NCI-H187 (cell line): ENCODE measurements around the gene MANEA.
A peak's percentile ranks its signal among the peaks of the same experiment; 100 is the strongest.
"Not testable (repeated sequence)": the region's sequence is repeated elsewhere in the genome, so short reads cannot be mapped to it uniquely, and the experiment has no call there.

ENCODE experiments used
- DNase-seq, 2 experiments: peaks; one replicate each; lab custom pipeline; 2025; lab: John Stamatoyannopoulos, UW

Gene MANEA

GRCh38 chr6:95577304-95578105, at the start of gene MANEA:
TSS of gene MANEA (plus strand) at chr6:95577535. CDS start at chr6:95586440, 8,905 bp downstream.
- peak; percentile 64 to 78 for DNase-seq

GRCh38 chr6:95529762-95530161, 47.6 kb upstream of the MANEA start:
- no peak for DNase-seq

GRCh38 chr6:95530176-95530819, 47.0 kb upstream of the MANEA start:
- no peak for DNase-seq

- DNase-seq = no peak
Measured at GRCh38 chr6:95543798-95544197, 33.5 kb upstream of the MANEA start.

GRCh38 chr6:95544517-95545225, 32.7 kb upstream of the MANEA start:
- no peak for DNase-seq

- no peak for DNase-seq
Measured at GRCh38 chr6:95545226-95545625, 32.1 kb upstream of the MANEA start.

GRCh38 chr6:95545686-95546085, 31.6 kb upstream of the MANEA start:
- peak; percentile 28 to 45 for DNase-seq

- DNase-seq = no peak
Measured at GRCh38 chr6:95546148-95546547, 31.2 kb upstream of the MANEA start.

- DNase-seq = no peak
Measured at GRCh38 chr6:95547043-95547442, 30.3 kb upstream of the MANEA start.

GRCh38 chr6:95548188-95548786, 29.0 kb upstream of the MANEA start:
- no peak for DNase-seq

GRCh38 chr6:95551678-95552324, 25.5 kb upstream of the MANEA start:
- DNase-seq = no peak

- no peak for DNase-seq
Measured at GRCh38 chr6:95553880-95554279, 23.5 kb upstream of the MANEA start.

GRCh38 chr6:95560956-95561355, 16.4 kb upstream of the MANEA start:
- DNase-seq = not testable (repeated sequence)

GRCh38 chr6:95569560-95569959, 7.8 kb upstream of the MANEA start:
- DNase-seq = no peak

GRCh38 chr6:95572098-95572497, 5.2 kb upstream of the MANEA start:
- DNase-seq = no peak

GRCh38 chr6:95574811-95575210, 2.5 kb upstream of the MANEA start:
- no peak for DNase-seq

- peak in 1 of 2 experiments; percentile 57 for DNase-seq
Measured at GRCh38 chr6:95576218-95576997, 927 bp upstream of the MANEA start.

GRCh38 chr6:95576998-95577303, 384 bp upstream of the MANEA start:
- DNase-seq = peak in 1 of 2 experiments; percentile 64

GRCh38 chr6:95578106-95578410, 723 bp downstream of the MANEA start:
- DNase-seq = no peak

GRCh38 chr6:95581073-95581472, 3.7 kb downstream of the MANEA start:
- no peak for DNase-seq

- not testable (repeated sequence) for DNase-seq
Measured at GRCh38 chr6:95584226-95584625, 6.9 kb downstream of the MANEA start.
